ENCODE measurements around the gene MEF2D.

MEF2D gene

DNA sequence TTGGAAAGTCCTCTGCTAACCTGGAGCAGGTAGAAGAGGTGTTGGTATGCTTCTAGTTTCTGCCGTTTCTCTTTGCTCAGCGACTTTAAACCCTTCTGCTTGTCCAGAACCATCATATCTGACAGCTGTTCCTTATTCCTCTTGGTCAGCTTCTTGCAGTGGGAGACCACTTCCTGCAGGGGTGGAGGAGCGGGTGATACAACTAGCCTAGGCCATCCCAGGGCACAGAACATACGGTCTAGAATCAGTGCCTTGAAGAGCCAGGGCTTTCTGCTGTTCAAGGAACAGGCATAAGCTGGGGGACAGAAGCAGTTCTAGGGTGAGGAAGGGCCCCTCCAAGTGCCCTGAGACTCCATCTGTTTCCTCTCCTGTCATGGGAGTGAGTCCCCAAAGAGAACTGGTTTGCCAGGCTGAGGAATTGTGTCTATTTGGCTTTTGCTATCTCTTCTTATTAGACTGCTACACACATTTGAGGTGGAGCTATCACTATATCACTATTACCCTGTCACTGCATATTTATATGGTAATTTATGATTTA is 39.3 kb upstream of the MEF2D start:
- Histone ChIP-seq H3K9me3 (ENCODE audit: severe bottlenecking) (no peaks in the 10 kb centered on the region), H3K36me3 (ENCODE audit: low read depth) (peaks cover 64% of the 10 kb centered on the region), H3K4me1 (ENCODE audit: insufficient read depth, poor library complexity, severe bottlenecking) (no peaks in the 10 kb centered on the region), H3K27ac (ENCODE audit: poor library complexity, severe bottlenecking) (no peak overlapping the region), H3K4me3 (ENCODE audit: severe bottlenecking) (no peak overlapping the region), H3K27me3 (ENCODE audit: insufficient read depth, poor library complexity, severe bottlenecking) (no peaks in the 10 kb centered on the region)
- TF ChIP-seq CTCF (IDR thresholded peaks at IDR 0.05; ENCODE audit: poor library complexity, severe bottlenecking) = no peak
- DNase-seq (ENCODE audit: low spot score) = no peak
- no peak for ATAC-seq (ENCODE audit: low read depth)

DNA sequence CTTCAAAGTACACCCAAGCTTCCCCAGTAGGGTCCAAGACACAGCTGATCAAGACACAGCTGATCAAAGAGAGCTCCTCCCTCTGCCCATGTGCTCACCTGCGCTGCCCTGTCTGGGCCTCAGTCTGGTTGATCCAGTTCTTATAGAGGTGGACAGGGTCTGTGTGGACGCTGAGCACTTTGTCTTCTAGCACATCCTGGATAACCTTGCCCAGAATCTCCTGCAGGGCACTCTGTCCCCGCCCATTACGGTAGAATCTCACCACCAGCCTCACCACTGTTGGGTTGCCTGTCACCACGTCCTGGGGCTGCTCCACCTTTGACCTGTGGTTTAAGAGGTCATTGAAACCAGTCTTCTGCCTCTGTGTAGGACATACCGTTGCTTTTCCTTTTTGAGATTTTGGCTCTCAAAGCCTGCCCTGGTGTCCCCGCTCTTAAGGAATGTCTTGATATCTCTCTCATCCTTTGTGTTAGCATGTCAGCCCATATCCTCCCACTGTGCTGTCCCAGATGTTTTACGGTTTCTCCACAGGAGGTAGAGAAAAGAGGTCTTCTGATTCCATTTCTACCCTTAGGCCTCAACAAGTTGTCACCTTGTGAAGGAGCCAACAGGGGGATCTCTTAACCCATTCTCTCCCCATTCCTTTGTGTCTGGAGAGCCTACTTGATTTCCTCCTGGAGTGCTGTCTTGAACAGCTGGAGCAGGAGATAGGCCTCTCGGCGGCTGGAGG is 38.3 kb upstream of the MEF2D start:
- H3K9me3 ChIP-seq (ENCODE audit: severe bottlenecking) = no peaks in the 10 kb centered on the region
- no peak overlapping the region for H3K27ac ChIP-seq (ENCODE audit: poor library complexity, severe bottlenecking)
- no peak for TF ChIP-seq CTCF (IDR thresholded peaks at IDR 0.05; ENCODE audit: poor library complexity, severe bottlenecking)
- no peak overlapping the region for H3K4me3 ChIP-seq (ENCODE audit: severe bottlenecking)
- H3K27me3 ChIP-seq (ENCODE audit: insufficient read depth, poor library complexity, severe bottlenecking) = no peaks in the 10 kb centered on the region
- no peaks in the 10 kb centered on the region for H3K4me1 ChIP-seq (ENCODE audit: insufficient read depth, poor library complexity, severe bottlenecking)
- ATAC-seq (ENCODE audit: low read depth) (no peak), DNase-seq (ENCODE audit: low spot score) (no peak)
- peaks cover 64% of the 10 kb centered on the region for H3K36me3 ChIP-seq (ENCODE audit: low read depth)

- no peak for ATAC-seq (ENCODE audit: low read depth)
- DNase-seq (ENCODE audit: low spot score) = no peak
- no peaks in the 10 kb centered on the region for H3K27me3 ChIP-seq (ENCODE audit: insufficient read depth, poor library complexity, severe bottlenecking)
- no peaks in the 10 kb centered on the region for H3K9me3 ChIP-seq (ENCODE audit: severe bottlenecking)
- no peak overlapping the region for H3K4me3 ChIP-seq (ENCODE audit: severe bottlenecking)
- H3K27ac ChIP-seq (ENCODE audit: poor library complexity, severe bottlenecking) = no peak overlapping the region
- no peak for TF ChIP-seq CTCF (IDR thresholded peaks at IDR 0.05; ENCODE audit: poor library complexity, severe bottlenecking)
- H3K36me3 ChIP-seq (ENCODE audit: low read depth) = peaks cover 60% of the 10 kb centered on the region
- no peaks in the 10 kb centered on the region for H3K4me1 ChIP-seq (ENCODE audit: insufficient read depth, poor library complexity, severe bottlenecking)
These were observed 36.5 kb upstream of the MEF2D start for GRCh38 chr1:156537027-156537426.

DNA sequence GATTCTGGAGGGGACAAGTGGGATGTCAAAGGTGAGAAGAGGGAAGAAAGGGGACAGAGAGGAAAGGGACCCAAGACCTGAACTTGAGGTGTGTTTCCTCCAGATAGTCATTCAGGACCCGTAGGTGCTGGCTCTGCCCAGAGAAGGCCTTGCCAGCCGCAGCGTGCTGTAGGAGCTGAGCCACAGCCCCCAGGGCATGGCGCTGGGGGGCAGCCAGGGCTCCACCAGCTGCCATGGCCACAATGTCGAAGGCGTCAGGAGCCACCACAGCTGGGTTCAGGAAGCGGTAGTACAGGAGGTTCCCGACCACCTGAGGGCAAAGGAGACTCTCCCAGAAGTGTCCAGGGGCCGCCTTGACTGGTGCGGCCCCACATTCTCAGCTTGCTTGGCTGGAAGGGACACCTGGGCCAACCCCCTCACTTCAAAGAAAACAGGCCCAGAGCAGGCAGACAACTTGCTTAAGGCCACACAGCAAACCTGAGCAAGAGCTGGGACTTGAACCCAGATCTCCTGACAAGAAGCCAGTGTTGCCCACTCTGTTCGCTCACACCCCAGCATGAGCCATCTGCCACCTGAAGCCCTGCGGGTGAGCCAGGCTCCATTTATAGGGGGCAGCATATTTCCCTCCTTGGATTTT is 34.0 kb upstream of the MEF2D start:
- Histone ChIP-seq H3K27me3 (ENCODE audit: insufficient read depth, poor library complexity, severe bottlenecking) (no peaks in the 10 kb centered on the region), H3K9me3 (ENCODE audit: severe bottlenecking) (no peaks in the 10 kb centered on the region), H3K4me3 (ENCODE audit: severe bottlenecking) (no peak overlapping the region), H3K27ac (ENCODE audit: poor library complexity, severe bottlenecking) (no peak overlapping the region), H3K36me3 (ENCODE audit: low read depth) (peaks cover 66% of the 10 kb centered on the region), H3K4me1 (ENCODE audit: insufficient read depth, poor library complexity, severe bottlenecking) (no peaks in the 10 kb centered on the region)
- no peak for TF ChIP-seq CTCF (IDR thresholded peaks at IDR 0.05; ENCODE audit: poor library complexity, severe bottlenecking)
- ATAC-seq (ENCODE audit: low read depth) (no peak), DNase-seq (ENCODE audit: low spot score) (no peak)
